HG03196 (cell line): ENCODE data around the gene DAG1.
"Not testable (repeated sequence)": the region's sequence is repeated elsewhere in the genome, so short reads cannot be mapped to it uniquely, and the experiment has no call there.

Experiments
- ATAC-seq: cut with Tn5 transposase; IDR thresholded peaks from one replicate; pipeline ENCODE4 v1.9.1; 2021; ENCODE audit not compliant: unreplicated experiment

DAG1 gene

GRCh38 chr3:49469037-49469935 lies 781 bp upstream of the DAG1 start:
- no peak for ATAC-seq

- peak; percentile 23 for ATAC-seq
Observed at GRCh38 chr3:49470714-49471420, 800 bp downstream of the DAG1 start.

GRCh38 chr3:49471856-49472495 lies 1.9 kb downstream of the DAG1 start:
- no peak for ATAC-seq

GRCh38 chr3:49476563-49476962 lies 6.5 kb downstream of the DAG1 start:
- ATAC-seq = peak; percentile 70

GRCh38 chr3:49482766-49483165 lies 12.7 kb downstream of the DAG1 start:
- no peak for ATAC-seq

- ATAC-seq = no peak
Observed at GRCh38 chr3:49484471-49484870, 14.4 kb downstream of the DAG1 start.

GRCh38 chr3:49489247-49489646 lies 19.2 kb downstream of the DAG1 start:
- no peak for ATAC-seq

GRCh38 chr3:49492969-49493368 lies 22.9 kb downstream of the DAG1 start:
- no peak for ATAC-seq

GRCh38 chr3:49493901-49494300 lies 23.8 kb downstream of the DAG1 start:
- no peak for ATAC-seq

GRCh38 chr3:49495023-49495422 lies 25.0 kb downstream of the DAG1 start:
- ATAC-seq = no peak

GRCh38 chr3:49496845-49497244 lies 26.8 kb downstream of the DAG1 start:
- not testable (repeated sequence) for ATAC-seq

- ATAC-seq = no peak
Observed at GRCh38 chr3:49497606-49498005, 27.5 kb downstream of the DAG1 start.

- ATAC-seq = no peak
Observed at GRCh38 chr3:49498239-49498638, 28.2 kb downstream of the DAG1 start.

GRCh38 chr3:49498648-49499047 lies 28.6 kb downstream of the DAG1 start:
- ATAC-seq = no peak

- no peak for ATAC-seq
Observed at GRCh38 chr3:49500205-49500731, 30.2 kb downstream of the DAG1 start.

GRCh38 chr3:49500732-49501609 lies 30.9 kb downstream of the DAG1 start:
- ATAC-seq = no peak

- no peak for ATAC-seq
Observed at GRCh38 chr3:49501842-49502241, 31.8 kb downstream of the DAG1 start.

- no peak for ATAC-seq
Observed at GRCh38 chr3:49506906-49507305, 36.8 kb downstream of the DAG1 start.

- ATAC-seq = no peak
Observed at GRCh38 chr3:49509028-49509561, 39.0 kb downstream of the DAG1 start.

GRCh38 chr3:49511639-49512038 lies 41.6 kb downstream of the DAG1 start:
- no peak for ATAC-seq
